BLaER1 (cell line): ENCODE measurements around the gene CRYBB3.
A peak's percentile ranks its signal among the peaks of the same experiment; 100 is the strongest.
"Not testable (repeated sequence)": the region's sequence is repeated elsewhere in the genome, so short reads cannot be mapped to it uniquely, and the experiment has no call there.

Source experiments
- H3K27ac ChIP-seq: shearing (Covaris generic); formaldehyde crosslinking; 2 replicates; pipeline ENCODE4 v1.8.1; 2022
- H3K27me3 ChIP-seq: shearing (Covaris generic); formaldehyde crosslinking; 2 replicates; pipeline ENCODE4 v1.8.1; 2022
- H3K36me3 ChIP-seq: shearing (Covaris generic); formaldehyde crosslinking; 2 replicates; pipeline ENCODE4 v1.8.1; 2022
- H3K4me1 ChIP-seq: shearing (Covaris generic); formaldehyde crosslinking; 2 replicates; pipeline ENCODE4 v1.8.1; 2022
- H3K4me2 ChIP-seq: shearing (Covaris generic); formaldehyde crosslinking; 2 replicates; pipeline ENCODE4 v1.8.1; 2022
- H3K4me3 ChIP-seq: shearing (Covaris generic); formaldehyde crosslinking; 2 replicates; pipeline ENCODE4 v1.8.1; 2022
- H3K9ac ChIP-seq: shearing (Covaris generic); formaldehyde crosslinking; 2 replicates; pipeline ENCODE4 v1.8.1; 2022
- H3K9me3 ChIP-seq: shearing (Covaris generic); formaldehyde crosslinking; 2 replicates; pipeline ENCODE4 v1.8.1; 2022
- H4K20me1 ChIP-seq: shearing (Covaris generic); formaldehyde crosslinking; 2 replicates; pipeline ENCODE4 v1.8.1; 2022
- Cebpa-rat ChIP-seq: shearing (Covaris generic); IDR thresholded peaks from 2 replicates; pipeline ENCODE4 v1.8.1; 2022

The CRYBB3 gene

GRCh38 chr22:25219948-25220442 lies 20.3 kb downstream of the CRYBB3 start:
- H3K9ac ChIP-seq: no peak overlapping the region
- H4K20me1 ChIP-seq: no peaks in the 10 kb centered on the region
- H3K27ac ChIP-seq: no peak overlapping the region
- no peak overlapping the region for H3K4me3 ChIP-seq
- H3K4me2 ChIP-seq: peak overlapping the region; percentile 21; the same call in 1 of the 2 replicates
- TF ChIP-seq Cebpa-rat: no peak
- no peaks in the 10 kb centered on the region for H3K36me3 ChIP-seq
- no peaks in the 10 kb centered on the region for H3K27me3 ChIP-seq
- peaks cover 9% of the 10 kb centered on the region for H3K9me3 ChIP-seq
- H3K4me1 ChIP-seq: peaks cover 9% of the 10 kb centered on the region; the same call in 1 of the 2 replicates

GRCh38 chr22:25221790-25222189 lies 22.1 kb downstream of the CRYBB3 start:
- no peak overlapping the region for H3K4me3 ChIP-seq
- no peaks in the 10 kb centered on the region for H4K20me1 ChIP-seq
- TF ChIP-seq Cebpa-rat: no peak
- H3K27me3 ChIP-seq: no peaks in the 10 kb centered on the region
- H3K36me3 ChIP-seq: no peaks in the 10 kb centered on the region
- no peaks in the 10 kb centered on the region for H3K9me3 ChIP-seq
- H3K27ac ChIP-seq: no peak overlapping the region
- H3K4me2 ChIP-seq: no peak overlapping the region
- peaks cover 9% of the 10 kb centered on the region; the same call in 1 of the 2 replicates for H3K4me1 ChIP-seq
- H3K9ac ChIP-seq: no peak overlapping the region

GRCh38 chr22:25223269-25223850 lies 23.7 kb downstream of the CRYBB3 start:
- H3K9me3 ChIP-seq: no peaks in the 10 kb centered on the region
- TF ChIP-seq Cebpa-rat: no peak
- no peaks in the 10 kb centered on the region for H4K20me1 ChIP-seq
- no peaks in the 10 kb centered on the region for H3K27me3 ChIP-seq
- peaks cover 9% of the 10 kb centered on the region; the same call in 1 of the 2 replicates for H3K4me1 ChIP-seq
- H3K9ac ChIP-seq: no peak overlapping the region
- H3K4me2 ChIP-seq: no peak overlapping the region
- H3K4me3 ChIP-seq: no peak overlapping the region
- no peak overlapping the region for H3K27ac ChIP-seq
- H3K36me3 ChIP-seq: no peaks in the 10 kb centered on the region

- H3K4me2 ChIP-seq: no peak overlapping the region
- no peaks in the 10 kb centered on the region for H3K36me3 ChIP-seq
- H3K27me3 ChIP-seq: no peaks in the 10 kb centered on the region
- H3K4me1 ChIP-seq: no peaks in the 10 kb centered on the region
- no peaks in the 10 kb centered on the region for H4K20me1 ChIP-seq
- TF ChIP-seq Cebpa-rat: no peak
- H3K4me3 ChIP-seq: no peak overlapping the region
- no peaks in the 10 kb centered on the region for H3K9me3 ChIP-seq
- H3K27ac ChIP-seq: no peak overlapping the region
- no peak overlapping the region for H3K9ac ChIP-seq
Measured at GRCh38 chr22:25228822-25229221, 29.2 kb downstream of the CRYBB3 start.

- H3K27me3 ChIP-seq, H3K9ac ChIP-seq, H3K4me2 ChIP-seq, H3K9me3 ChIP-seq, H3K27ac ChIP-seq, H3K4me1 ChIP-seq, H3K36me3 ChIP-seq, H3K4me3 ChIP-seq, H4K20me1 ChIP-seq: not testable (repeated sequence)
Measured at GRCh38 chr22:25230760-25231159, 31.1 kb downstream of the CRYBB3 start.

GRCh38 chr22:25232301-25232700 lies 32.6 kb downstream of the CRYBB3 start:
- H3K27me3 ChIP-seq: no peaks in the 10 kb centered on the region
- no peak overlapping the region for H3K27ac ChIP-seq
- H3K4me1 ChIP-seq: 0 out of 2 replicates have a peak, but pooled peaks cover 4% of the 10 kb centered on the region
- no peak overlapping the region for H3K4me3 ChIP-seq
- no peaks in the 10 kb centered on the region for H3K9me3 ChIP-seq
- H3K36me3 ChIP-seq: no peaks in the 10 kb centered on the region
- no peaks in the 10 kb centered on the region for H4K20me1 ChIP-seq
- TF ChIP-seq Cebpa-rat: no peak
- no peak overlapping the region for H3K9ac ChIP-seq
- no peak overlapping the region for H3K4me2 ChIP-seq

- not testable (repeated sequence) for H3K4me2 ChIP-seq, H3K4me3 ChIP-seq, H3K27ac ChIP-seq, H3K27me3 ChIP-seq, H4K20me1 ChIP-seq, H3K4me1 ChIP-seq, H3K36me3 ChIP-seq, H3K9ac ChIP-seq, H3K9me3 ChIP-seq
Measured at GRCh38 chr22:25233706-25234105, 34.0 kb downstream of the CRYBB3 start.

GRCh38 chr22:25235547-25236290 lies 36.1 kb downstream of the CRYBB3 start:
- Histone ChIP-seq H3K4me3 (no peak overlapping the region), H3K9me3 (no peaks in the 10 kb centered on the region), H3K9ac (no peak overlapping the region), H3K36me3 (no peaks in the 10 kb centered on the region), H3K4me2 (peak overlapping the region; percentile 42), H3K27ac (no peak overlapping the region), H4K20me1 (no peaks in the 10 kb centered on the region), H3K4me1 (peaks cover 11% of the 10 kb centered on the region), H3K27me3 (no peaks in the 10 kb centered on the region)
- no peak for TF ChIP-seq Cebpa-rat

- peaks cover 18% of the 10 kb centered on the region for H3K4me1 ChIP-seq
- no peaks in the 10 kb centered on the region for H3K9me3 ChIP-seq
- no peaks in the 10 kb centered on the region for H3K36me3 ChIP-seq
- H3K4me3 ChIP-seq: no peak overlapping the region
- H3K27ac ChIP-seq: no peak overlapping the region
- peak overlapping the region; percentile 42; the same call in 1 of the 2 replicates for H3K4me2 ChIP-seq
- H3K27me3 ChIP-seq: no peaks in the 10 kb centered on the region
- TF ChIP-seq Cebpa-rat: no peak
- H4K20me1 ChIP-seq: no peaks in the 10 kb centered on the region
- H3K9ac ChIP-seq: no peak overlapping the region
Measured at GRCh38 chr22:25236417-25236816, 36.8 kb downstream of the CRYBB3 start.

- no peaks in the 10 kb centered on the region for H3K36me3 ChIP-seq
- TF ChIP-seq Cebpa-rat: no peak
- H3K27me3 ChIP-seq: no peaks in the 10 kb centered on the region
- H3K9ac ChIP-seq: no peak overlapping the region
- H3K4me1 ChIP-seq: peaks cover 25% of the 10 kb centered on the region
- no peak overlapping the region for H3K4me2 ChIP-seq
- H4K20me1 ChIP-seq: no peaks in the 10 kb centered on the region
- H3K27ac ChIP-seq: no peak overlapping the region
- H3K9me3 ChIP-seq: no peaks in the 10 kb centered on the region
- H3K4me3 ChIP-seq: no peak overlapping the region
Measured at GRCh38 chr22:25237503-25237902, 37.8 kb downstream of the CRYBB3 start.

- H3K9ac ChIP-seq, H3K27me3 ChIP-seq, H4K20me1 ChIP-seq, H3K4me3 ChIP-seq, H3K36me3 ChIP-seq, H3K9me3 ChIP-seq, H3K4me2 ChIP-seq, H3K27ac ChIP-seq: not testable (repeated sequence)
- H3K4me1 ChIP-seq: peaks cover 25% of the 10 kb centered on the region
Measured at GRCh38 chr22:25238058-25238457, 38.4 kb downstream of the CRYBB3 start.

GRCh38 chr22:25255169-25255568 lies 55.5 kb downstream of the CRYBB3 start:
- not testable (repeated sequence) for H3K27ac ChIP-seq, H3K4me1 ChIP-seq, H4K20me1 ChIP-seq, H3K27me3 ChIP-seq, H3K9ac ChIP-seq, H3K4me2 ChIP-seq, H3K9me3 ChIP-seq, H3K4me3 ChIP-seq, H3K36me3 ChIP-seq
